Measurements from ENCODE around the gene ASF1A.

ASF1A gene

DNA sequence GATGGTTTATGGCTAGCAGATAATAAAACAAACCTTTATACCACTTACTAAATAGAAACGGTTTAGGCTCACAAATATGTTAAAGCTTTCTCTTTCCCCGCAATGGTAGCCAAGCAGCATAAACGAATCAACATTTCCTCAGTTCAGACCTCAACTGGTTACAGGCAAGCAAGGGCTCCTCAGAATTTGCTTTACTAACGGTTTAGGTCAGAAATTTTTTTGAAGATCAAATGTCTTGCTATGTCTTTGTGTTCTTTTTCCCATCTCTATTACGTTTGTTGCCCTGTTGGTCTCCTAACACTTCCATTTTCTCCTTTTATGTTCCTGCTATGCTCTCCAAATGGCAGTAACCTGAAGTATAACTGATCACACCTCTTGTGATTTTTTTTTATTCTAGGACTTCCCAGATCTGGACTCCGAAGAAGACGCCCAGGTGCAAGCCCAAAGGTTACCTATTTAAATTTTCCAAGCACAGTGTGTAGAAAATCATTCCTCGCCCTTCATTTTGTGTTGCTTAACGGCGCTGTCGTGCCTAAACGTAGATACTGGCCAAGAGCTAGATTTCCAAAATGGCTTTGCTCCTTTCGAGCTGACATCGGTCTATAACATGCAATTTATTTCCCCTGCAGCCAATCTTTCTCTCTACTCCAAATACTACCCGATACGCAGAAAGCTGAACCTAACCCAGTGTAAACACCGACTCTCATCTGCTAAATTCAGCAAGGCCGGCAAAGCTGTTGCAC, 717 bp upstream of the ASF1A start:
- Histone ChIP-seq H2AFZ (peak overlapping the region; percentile 75), H3K36me3 (ENCODE audit: control insufficient read depth, insufficient read depth, low read length) (no peaks in the 10 kb centered on the region), H3K4me1 (peaks cover 12% of the 10 kb centered on the region), H3K27ac (peak overlapping the region; percentile 98), H3K4me2 (ENCODE audit: low read length) (peak overlapping the region; percentile 87), H3K4me3 (ENCODE audit: low read depth, low read length) (peak overlapping the region; percentile 80), H3K9ac (peak overlapping the region; percentile 6), H3K9me3 (ENCODE audit: control insufficient read depth, low read length) (no peaks in the 10 kb centered on the region), H3K79me2 (peaks cover 18% of the 10 kb centered on the region), H3K27me3 (ENCODE audit: control insufficient read depth, insufficient read depth, low read length) (no peaks in the 10 kb centered on the region)
- TF ChIP-seq CTCF (IDR thresholded peaks at IDR 0.05) = no peak

GRCh38 chr6:118894425-118895260, 691 bp downstream of the ASF1A start:
- Histone ChIP-seq H3K79me2 (peaks cover 26% of the 10 kb centered on the region), H3K4me1 (peaks cover 12% of the 10 kb centered on the region), H3K4me3 (ENCODE audit: low read depth, low read length) (peak overlapping the region; percentile 80), H3K27me3 (ENCODE audit: control insufficient read depth, insufficient read depth, low read length) (no peaks in the 10 kb centered on the region), H3K9me3 (ENCODE audit: control insufficient read depth, low read length) (no peaks in the 10 kb centered on the region), H3K36me3 (ENCODE audit: control insufficient read depth, insufficient read depth, low read length) (no peaks in the 10 kb centered on the region), H3K9ac (peak overlapping the region; percentile 33), H3K4me2 (ENCODE audit: low read length) (peak overlapping the region; percentile 84), H3K27ac (peak overlapping the region; percentile 89), H2AFZ (peak overlapping the region; percentile 87)
- no peak for TF ChIP-seq CTCF (IDR thresholded peaks at IDR 0.05)

GRCh38 chr6:118895261-118895560, 1.3 kb downstream of the ASF1A start:
- TF ChIP-seq CTCF (IDR thresholded peaks at IDR 0.05) = no peak
- no peaks in the 10 kb centered on the region for H3K36me3 ChIP-seq (ENCODE audit: control insufficient read depth, insufficient read depth, low read length)
- H3K9me3 ChIP-seq (ENCODE audit: control insufficient read depth, low read length) = no peaks in the 10 kb centered on the region
- H3K4me1 ChIP-seq = peaks cover 12% of the 10 kb centered on the region
- peak overlapping the region; percentile 89 for H3K27ac ChIP-seq
- H3K9ac ChIP-seq = no peak overlapping the region
- peak overlapping the region; percentile 80 for H3K4me3 ChIP-seq (ENCODE audit: low read depth, low read length)
- peaks cover 30% of the 10 kb centered on the region for H3K79me2 ChIP-seq
- H3K27me3 ChIP-seq (ENCODE audit: control insufficient read depth, insufficient read depth, low read length) = no peaks in the 10 kb centered on the region
- peak overlapping the region; percentile 84 for H3K4me2 ChIP-seq (ENCODE audit: low read length)
- H2AFZ ChIP-seq = peak overlapping the region; percentile 51

GRCh38 chr6:118895859-118896258, 1.9 kb downstream of the ASF1A start:
- peaks cover 17% of the 10 kb centered on the region for H3K4me1 ChIP-seq
- peaks cover 30% of the 10 kb centered on the region for H3K79me2 ChIP-seq
- H3K27ac ChIP-seq = no peak overlapping the region

More at GRCh38 chr6:118895859-118896258, 1.9 kb downstream of the ASF1A start:
- Histone ChIP-seq H3K9ac (no peak overlapping the region), H2AFZ (no peak overlapping the region), H3K36me3 (ENCODE audit: control insufficient read depth, insufficient read depth, low read length) (no peaks in the 10 kb centered on the region), H3K4me3 (ENCODE audit: low read depth, low read length) (no peak overlapping the region), H3K27me3 (ENCODE audit: control insufficient read depth, insufficient read depth, low read length) (no peaks in the 10 kb centered on the region), H3K4me2 (ENCODE audit: low read length) (no peak overlapping the region), H3K9me3 (ENCODE audit: control insufficient read depth, low read length) (no peaks in the 10 kb centered on the region)
- TF ChIP-seq CTCF (IDR thresholded peaks at IDR 0.05) = no peak

Measured in parathyroid adenoma (tissue), 2 donors.